NCI-H2227 (cell line): ENCODE measurements around the gene LZIC.

Experiments used
- DNase-seq: peaks from one replicate; lab custom pipeline; 2025; ENCODE audit not compliant: unreplicated experiment; lab: John Stamatoyannopoulos, UW

The LZIC gene

GRCh38 chr1:9910423-9911178, 32.6 kb downstream of the LZIC start:
- peak; percentile 99 for DNase-seq

GRCh38 chr1:9910076-9910422, 33.1 kb downstream of the LZIC start, which contains the start of gene CTNNBIP1:
TSS of gene CTNNBIP1 (minus strand) at chr1:9910269. CDS start at chr1:9872064, 38,205 bp downstream.
- no peak for DNase-seq

DNA sequence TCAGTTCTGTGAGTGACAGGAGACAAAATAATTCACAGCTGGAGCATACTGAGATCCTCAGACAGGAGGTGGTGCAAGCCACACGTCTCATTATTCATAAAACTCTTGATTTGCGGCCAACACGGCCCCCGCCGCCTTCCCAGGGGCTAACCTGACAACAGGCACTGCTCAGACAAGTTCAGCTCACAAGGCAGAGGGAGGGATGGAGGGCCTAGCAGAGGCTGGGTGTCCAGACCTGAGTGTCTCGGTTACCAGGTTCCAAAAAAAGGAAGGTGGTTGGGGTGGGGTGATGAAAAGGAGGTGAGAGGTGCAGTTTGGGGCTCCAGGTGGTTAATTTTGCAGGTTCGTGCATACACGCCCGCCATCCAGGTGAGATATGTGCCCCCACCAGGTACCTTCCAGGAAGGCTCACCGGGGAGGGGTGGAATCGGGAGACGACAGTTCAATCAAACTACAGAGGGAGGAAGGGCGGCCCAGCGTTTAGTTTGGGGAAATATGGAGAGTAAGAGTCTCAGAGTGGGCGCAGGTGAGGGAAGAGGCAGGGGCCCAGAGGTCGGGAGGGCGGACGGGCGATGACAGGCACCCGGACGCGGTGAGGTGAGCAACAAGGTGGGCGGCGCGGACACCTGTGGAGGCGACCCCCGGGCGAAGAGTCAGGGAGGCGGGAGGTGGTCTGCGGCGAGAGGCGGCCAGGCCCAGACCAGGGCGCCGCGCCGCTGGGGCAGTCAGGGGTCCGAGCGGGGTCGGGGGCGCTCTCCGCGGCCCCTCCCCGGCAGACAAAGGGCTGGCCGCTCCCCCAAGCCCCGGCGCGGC, 33.8 kb downstream of the LZIC start:
- peak; percentile 16 for DNase-seq

- no peak for DNase-seq
Measured at GRCh38 chr1:9908871-9909233, 34.3 kb downstream of the LZIC start.

DNA sequence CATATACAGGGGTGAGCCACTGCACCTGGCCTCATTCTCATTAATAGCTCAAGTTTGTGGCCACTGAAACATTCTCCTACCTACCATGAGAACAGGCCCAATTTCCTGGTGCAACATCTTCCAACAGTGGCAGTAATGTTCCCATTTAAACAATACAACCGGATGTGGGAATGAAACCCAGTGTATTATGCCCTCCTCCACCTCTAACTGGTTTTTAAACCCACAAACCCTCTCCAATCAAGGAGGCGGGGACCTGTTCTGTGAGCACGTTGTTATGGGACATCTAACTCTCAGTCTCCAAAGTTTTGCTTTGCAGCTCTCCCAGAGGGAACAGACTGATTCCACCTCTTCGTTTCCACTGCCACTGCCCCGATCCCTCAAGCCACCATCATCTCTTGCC, 35.8 kb downstream of the LZIC start:
- DNase-seq: no peak

GRCh38 chr1:9906466-9906865, 36.7 kb downstream of the LZIC start:
- DNase-seq: no peak

- DNase-seq: no peak
Measured at GRCh38 chr1:9905010-9905409, 38.2 kb downstream of the LZIC start.

DNA sequence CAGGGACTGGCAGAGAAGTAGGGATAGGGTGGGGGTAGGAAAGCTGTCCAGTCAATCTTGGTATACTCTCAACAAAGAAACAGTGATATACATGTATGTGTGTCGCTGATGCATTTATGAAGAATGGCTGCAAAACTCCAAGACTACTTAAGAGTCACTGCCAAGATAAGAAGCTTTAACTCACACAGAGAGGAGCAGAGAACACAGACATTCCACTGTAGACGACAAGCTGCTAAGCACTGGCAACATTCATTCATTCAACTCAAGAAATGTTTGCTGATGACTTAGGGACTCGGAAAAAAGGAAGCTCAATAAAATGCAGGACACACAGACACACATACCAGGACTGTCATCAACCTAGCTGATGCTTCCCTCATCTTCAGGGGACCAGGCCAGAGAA, 38.6 kb downstream of the LZIC start:
- no peak for DNase-seq

DNA sequence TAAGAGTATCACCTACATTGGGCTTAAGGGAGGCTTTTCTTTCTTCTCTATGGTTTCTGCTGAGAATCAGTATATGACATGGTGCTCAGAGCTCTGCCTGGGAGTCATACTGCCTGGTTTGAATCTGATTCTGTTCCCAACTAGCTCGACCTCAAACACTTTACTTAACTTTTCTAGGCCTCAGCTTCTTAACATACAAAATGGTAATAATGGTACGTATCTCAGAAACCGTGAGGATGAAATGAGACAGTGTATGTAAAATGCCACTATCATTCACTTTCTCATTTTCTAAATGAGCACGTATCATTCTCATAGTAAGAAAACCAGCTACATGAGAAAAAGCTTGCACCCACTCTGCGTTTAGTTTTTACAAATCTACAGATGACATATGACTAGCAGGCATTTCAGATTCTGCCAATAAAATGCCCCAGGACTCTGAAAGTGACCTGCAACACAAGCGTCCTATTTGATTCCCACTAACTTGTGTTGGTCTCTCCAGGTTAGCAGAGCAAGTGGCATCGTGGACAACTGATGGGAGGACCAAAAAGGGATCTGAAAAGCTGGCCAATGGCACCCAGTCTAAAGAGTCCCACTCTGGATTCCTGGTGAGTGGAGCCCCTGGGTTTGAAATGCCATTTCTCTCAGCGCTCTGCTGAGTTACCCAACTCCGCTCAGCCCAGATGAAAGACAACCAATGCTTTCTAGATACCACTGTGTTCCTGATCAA, 39.2 kb downstream of the LZIC start:
- no peak for DNase-seq

DNA sequence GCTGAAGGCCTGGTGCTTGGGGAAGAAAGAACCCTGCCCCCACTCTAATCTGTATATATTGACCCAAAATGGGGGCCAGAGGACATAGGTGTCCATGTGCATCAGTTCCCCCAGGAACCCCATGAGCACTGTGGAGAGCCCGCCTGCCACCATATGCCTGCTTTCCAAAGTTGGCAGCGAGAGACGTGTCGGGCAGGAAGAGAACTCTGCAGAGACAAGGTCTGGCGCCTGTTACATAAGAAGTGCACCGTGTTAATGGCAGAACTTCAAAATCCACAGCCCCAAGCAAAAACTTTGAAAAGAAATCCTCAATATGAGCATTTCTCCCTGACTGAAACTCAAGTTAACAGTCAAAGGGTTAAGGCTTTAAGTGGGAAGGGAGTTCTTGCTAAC, 41.1 kb downstream of the LZIC start:
- no peak for DNase-seq

GRCh38 chr1:9901148-9902059, 41.8 kb downstream of the LZIC start:
- DNase-seq: peak; percentile 24

GRCh38 chr1:9900142-9901043, 42.8 kb downstream of the LZIC start:
- peak; percentile 37 for DNase-seq

GRCh38 chr1:9894115-9894514, 49.1 kb downstream of the LZIC start:
- no peak for DNase-seq

DNA sequence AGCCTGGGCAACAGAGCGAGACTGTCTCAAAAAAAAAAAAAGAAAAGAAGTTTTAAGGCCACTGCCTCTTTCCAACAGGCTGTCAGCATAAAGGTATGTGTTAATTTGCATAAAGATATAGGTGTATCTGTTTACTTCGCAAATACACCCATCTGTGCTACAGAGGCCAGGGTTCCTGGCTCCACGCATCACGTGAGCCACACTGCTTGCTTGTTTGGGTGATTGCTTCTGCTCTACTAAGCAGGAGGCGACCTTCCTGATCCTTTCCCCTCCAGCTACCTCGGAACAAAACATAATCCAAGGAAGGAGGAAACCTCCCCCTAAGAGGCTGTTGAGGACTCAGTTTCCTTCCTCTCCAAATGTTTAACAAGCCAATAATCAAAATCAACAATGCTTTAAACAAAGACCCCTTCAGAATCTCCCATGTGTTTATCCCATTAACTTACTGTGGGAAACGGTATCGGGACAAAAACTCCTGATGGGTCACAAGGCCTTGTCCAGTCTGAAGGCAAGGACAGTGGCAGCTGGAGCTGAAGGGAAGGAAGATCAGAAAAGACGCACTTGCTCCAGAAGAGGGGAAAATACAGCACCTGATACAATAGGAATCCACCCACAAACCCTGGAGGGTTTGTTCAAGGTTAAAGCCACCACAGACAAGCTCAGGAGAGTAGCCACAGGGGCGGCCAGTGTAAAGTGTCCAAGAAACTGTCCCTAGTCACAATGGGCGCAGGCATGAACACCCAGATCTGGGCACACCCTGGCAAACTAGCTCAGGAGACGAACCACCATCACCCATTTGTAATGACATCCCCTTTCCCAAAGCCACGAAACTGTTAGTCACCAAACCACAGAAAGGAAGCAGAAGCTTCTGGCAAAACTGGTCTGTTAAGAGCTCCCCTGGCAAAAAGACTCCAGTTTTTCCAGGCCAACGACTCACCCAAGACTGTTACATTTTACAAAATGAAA, 50.3 kb downstream of the LZIC start:
- DNase-seq: no peak

- DNase-seq: no peak
Measured at GRCh38 chr1:9891207-9891606, 52.0 kb downstream of the LZIC start.

- DNase-seq: peak; percentile 85
Measured at GRCh38 chr1:9890224-9890731, 52.9 kb downstream of the LZIC start.

GRCh38 chr1:9889411-9889810, 53.8 kb downstream of the LZIC start:
- no peak for DNase-seq

DNA sequence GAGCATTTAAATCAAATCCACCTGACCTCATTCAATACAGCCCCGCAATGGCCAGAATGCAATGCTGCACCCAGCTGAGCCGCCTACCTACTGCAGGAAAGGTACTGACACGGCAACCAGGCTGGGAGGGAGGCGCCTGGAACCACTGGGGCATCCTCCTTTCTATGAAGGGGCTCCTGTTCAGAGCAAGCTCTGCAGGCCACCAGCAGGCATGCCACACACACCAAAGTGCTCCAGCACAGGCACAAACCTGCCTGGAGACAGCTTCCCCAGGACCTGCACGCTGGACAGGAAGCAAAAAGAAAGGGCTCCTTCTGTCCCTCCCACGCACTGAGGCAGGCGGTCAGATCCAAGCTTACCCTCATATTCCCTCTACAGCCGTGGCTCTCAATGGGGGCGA, 54.3 kb downstream of the LZIC start:
- DNase-seq: no peak
